K562 (cell line): ENCODE data around the gene TANC1. TPM values are rescaled to one million over a fixed set of nuclear protein-coding genes. Genes with fewer than 3 reads are reported as not detected.

Source experiments
- ATAC-seq: fragments of 200-7000 bp; cut with Tn5 transposase; 3 replicates; pipeline ENCODE4 v1.9.1; 2020; ENCODE audit warnings: moderate library complexity
- BruUV-seq: library from RNA; stranded (reverse); fragments of 400-500 nt; replicated peaks from 2 replicates; lab custom pipeline; 2021; lab: Mats Ljungman, UMichigan
- CTCF ChIA-PET: fragments of 300-600 bp; formaldehyde crosslinking; extraction: SDS; loops from one replicate; lab custom pipeline; 2021; ENCODE audit warnings: low intra/inter-chr PET ratio; lab: Yijun Ruan, JAX
- POLR2A ChIA-PET: fragments of 300-600, 350-650 bp; sonication (Branson Sonifier 250); formaldehyde crosslinking; extraction: SDS; loops from one replicate; lab custom pipeline; 2021; ENCODE audit warnings: antibody characterized with exemption, inconsistent platforms; lab: Yijun Ruan, JAX
- DNase-seq, 4 experiments: peaks; one replicate each; pipeline versions ENCODE4 v3.0.0 to v3.0.0-alpha.2; 2011 to 2018; ENCODE audit warnings: low spot score in 3 of 4, mixed read lengths in 3 of 4; ENCODE audit errors: extremely low read depth in 1 of 4
- FAIRE-seq: peaks from 2 replicates; lab custom pipeline; 2011; peaks lifted over from hg19 to GRCh38; lab: Jason Lieb, UNC
- H2AFZ ChIP-seq: 2 replicates; pipeline ENCODE4 v1.6.0; 2011; ENCODE audit warnings: low read depth, low read length, control low read depth, inconsistent platforms
- H3K27ac ChIP-seq: fragments of 200-600 bp; 3 replicates; pipeline ENCODE4 v1.8.0; 2011; ENCODE audit warnings: low read depth, mild to moderate bottlenecking, control low read depth, inconsistent platforms, low read length, moderate library complexity, mixed read lengths; ENCODE audit errors: extremely low read depth
- H3K27me3 ChIP-seq, 2 experiments: fragments of 300-600 bp in 1 of 2; 2 replicates in 1 of 2; 3 replicates in 1 of 2; pipeline versions ENCODE4 v1.6.0 to v1.8.0; 2011; ENCODE audit warnings: inconsistent platforms in 2 of 2, low read length in 2 of 2, mild to moderate bottlenecking in 1 of 2, mixed read lengths in 1 of 2, moderate library complexity in 1 of 2; ENCODE audit not compliant: control insufficient read depth in 2 of 2, insufficient read depth in 2 of 2
- H3K36me3 ChIP-seq: fragments of 300-600 bp; 3 replicates; pipeline ENCODE4 v1.8.0; 2011; ENCODE audit warnings: mild to moderate bottlenecking, low read length, inconsistent platforms; ENCODE audit not compliant: control insufficient read depth, insufficient read depth
- H3K4me1 ChIP-seq, 2 experiments: fragments of 200-600 bp in 1 of 2; replicated peaks in 1 of 2; 2 replicates in 1 of 2; 3 replicates in 1 of 2; pipeline versions ENCODE4 v1.5.1 to v1.8.0; 2011; ENCODE audit warnings: inconsistent platforms in 2 of 2, low read length in 2 of 2, mild to moderate bottlenecking in 1 of 2, mixed read lengths in 1 of 2, moderate library complexity in 1 of 2; ENCODE audit not compliant: control insufficient read depth in 2 of 2, insufficient read depth in 2 of 2
- H3K4me2 ChIP-seq: 2 replicates; pipeline ENCODE4 v1.6.1; 2011; ENCODE audit warnings: low read length, control low read depth, inconsistent platforms, mixed read lengths; ENCODE audit not compliant: insufficient read depth
- H3K4me3 ChIP-seq: fragments of 200-600 bp; sonication (generic), shearing (Covaris generic); 2 replicates; pipeline ENCODE4 v1.5.1; 2016; ENCODE audit warnings: control low read depth, inconsistent platforms
- H3K79me2 ChIP-seq: fragments of 200-600 bp; 3 replicates; pipeline ENCODE4 v1.8.0; 2011; ENCODE audit warnings: low read length, inconsistent platforms; ENCODE audit not compliant: control insufficient read depth, insufficient read depth
- H3K9ac ChIP-seq, 2 experiments: 2 replicates each; pipeline versions ENCODE4 v1.6.0 to v1.6.1; 2011; ENCODE audit warnings: low read depth in 2 of 2, low read length in 2 of 2, control low read depth in 1 of 2, inconsistent platforms in 1 of 2, mild to moderate bottlenecking in 1 of 2, mixed read lengths in 1 of 2; ENCODE audit not compliant: insufficient read depth in 1 of 2
- H3K9me1 ChIP-seq: one replicate; pipeline ENCODE4 v1.6.0; 2011; ENCODE audit warnings: inconsistent platforms, mild to moderate bottlenecking, low read length, moderate library complexity; ENCODE audit not compliant: control insufficient read depth, insufficient read depth
- H3K9me3 ChIP-seq: replicated peaks from 2 replicates; pipeline ENCODE4 v1.5.1; 2011; ENCODE audit warnings: low read depth, low read length, inconsistent platforms; ENCODE audit not compliant: control insufficient read depth, insufficient read depth
- H4K20me1 ChIP-seq: replicated peaks from 2 replicates; pipeline ENCODE4 v1.6.1; 2011; ENCODE audit warnings: low read length, inconsistent platforms, mixed read lengths; ENCODE audit not compliant: control insufficient read depth, insufficient read depth
- ADNP ChIP-seq: fragments of 200-800 bp; sonication (Bioruptor generic); IDR thresholded peaks from 2 replicates; pipeline ENCODE4 v1.6.1; 2016; ENCODE audit warnings: missing genetic modification characterization, missing compliant biosample characterization
- CBFA2T3 ChIP-seq: fragments of 450-650 bp; IDR thresholded peaks from 2 replicates; pipeline ENCODE4 v1.6.1; 2017
- CREBBP ChIP-seq: IDR thresholded peaks from one replicate; pipeline ENCODE4 v1.6.1; 2012; ENCODE audit warnings: low read depth, mild to moderate bottlenecking, control low read depth, inconsistent platforms, low read length
- DPF2 ChIP-seq: fragments of 450-650 bp; IDR thresholded peaks from 2 replicates; pipeline ENCODE4 v1.6.1; 2016
- NCOA6 ChIP-seq: fragments of 450-650 bp; IDR thresholded peaks from 2 replicates; pipeline ENCODE4 v1.6.1; 2017; ENCODE audit warnings: mild to moderate bottlenecking
- NFIC ChIP-seq: fragments of 450-650 bp; IDR thresholded peaks from 2 replicates; pipeline ENCODE4 v1.6.1; 2017; ENCODE audit warnings: mild to moderate bottlenecking, inconsistent platforms
- PHF8 ChIP-seq: fragments of 200-600 bp; sonication (generic); IDR thresholded peaks from 2 replicates; pipeline ENCODE4 v1.6.1; 2012; ENCODE audit warnings: mixed run types, mild to moderate bottlenecking, inconsistent platforms, low read length, moderate library complexity, borderline replicate concordance
- PTBP1 ChIP-seq: fragments of 200-400 bp; formaldehyde crosslinking; IDR thresholded peaks from 2 replicates; pipeline ENCODE4 v1.6.1; 2017; ENCODE audit warnings: low read depth, low read length
- SAFB ChIP-seq: fragments of 200-400 bp; formaldehyde crosslinking; IDR thresholded peaks from 2 replicates; pipeline ENCODE4 v1.6.1; 2017; ENCODE audit warnings: low read depth, low read length, borderline replicate concordance
- YBX1 ChIP-seq: fragments of 450-650 bp; IDR thresholded peaks from 2 replicates; pipeline ENCODE4 v1.7.1; 2016; ENCODE audit warnings: mild to moderate bottlenecking
- ZFP1 ChIP-seq: fragments of 450-650 bp; formaldehyde crosslinking; IDR thresholded peaks from 2 replicates; pipeline ENCODE4 v1.4.0; 2020; ENCODE audit warnings: mild to moderate bottlenecking, mixed read lengths
- WGBS: fragments of 100-300 bp; shearing (Covaris generic); methylation state at CpG from one replicate; pipeline ENCODE4 v1.1.6; 2016; ENCODE audit warnings: low coverage, mixed read lengths; ENCODE audit not compliant: insufficient coverage; ENCODE audit errors: missing lambda C conversion rate; 5-methylcytosine and 5-hydroxymethylcytosine counted together
- in situ Hi-C: fragments of 300-500 bp; cut with MboI; formaldehyde crosslinking; loops from 4 replicates; pipeline ENCODE4 v1.15.0; 2018; ENCODE audit warnings: inconsistent platforms, mixed read lengths
- intact Hi-C: fragments of 100-400 bp; cut with micrococcal nuclease; formaldehyde crosslinking; loops from 2 replicates; pipeline ENCODE4 v1.14.2; 2022
- polyA plus RNA-seq, 8 experiments: library from polyadenylated mRNA; depleted of rRNA in 4 of 8; stranded (reverse) in 5 of 8; unstranded in 3 of 8; fragments of >200 nt; fragmentation: Nextera tagmentation in 2 of 8; fragmentation: Illumina TruSeq in 1 of 8; extraction: Ambion mirVana in 2 of 8; extraction: Trizol in 1 of 8; gene quantifications; 2 replicates each; pipeline versions ENCODE4 v1.2.1 to v1.2.3, GENCODE V29; 2011 to 2014; ENCODE audit warnings: inconsistent platforms in 1 of 8, missing spikeins in 1 of 8
- total RNA-seq, 7 experiments: library from RNA; depleted of rRNA in 6 of 7; stranded (reverse); fragments of >200 nt in 6 of 7; fragmentation: Illumina TruSeq in 2 of 7; extraction: Trizol in 2 of 7; gene quantifications; 2 replicates each; pipeline versions ENCODE4 v1.2.1 to v1.2.3, GENCODE V29; 2011 to 2021; ENCODE audit warnings: low replicate concordance in 1 of 7
- TF ChIP-seq, protein P1 (sequence below): fragments of 250-450 bp; sonication (Bioruptor Pico); IDR thresholded peaks from 2 replicates; pipeline ENCODE4 v1.5.0; 2021; ENCODE audit warnings: mild to moderate bottlenecking, borderline replicate concordance
- TF ChIP-seq, protein P2 (sequence below): fragments of 450-650 bp; IDR thresholded peaks from 2 replicates; pipeline ENCODE4 v1.6.1; 2016; ENCODE audit warnings: antibody characterized with exemption
- TF ChIP-seq, protein P3 (sequence below): fragments of 150-350 bp; conservative IDR thresholded peaks from 2 replicates; pipeline ENCODE4 v1.6.1; 2014; ENCODE audit warnings: low read length

The TANC1 gene
- total and polyA plus RNA-seq, 9 of the 15 experiments (the other 6 are each of a cell fraction or from before 2014, with no cell fraction given), result under 0.01 to 0.20 (median 0.07) TPM; not detected in 1

DNA sequence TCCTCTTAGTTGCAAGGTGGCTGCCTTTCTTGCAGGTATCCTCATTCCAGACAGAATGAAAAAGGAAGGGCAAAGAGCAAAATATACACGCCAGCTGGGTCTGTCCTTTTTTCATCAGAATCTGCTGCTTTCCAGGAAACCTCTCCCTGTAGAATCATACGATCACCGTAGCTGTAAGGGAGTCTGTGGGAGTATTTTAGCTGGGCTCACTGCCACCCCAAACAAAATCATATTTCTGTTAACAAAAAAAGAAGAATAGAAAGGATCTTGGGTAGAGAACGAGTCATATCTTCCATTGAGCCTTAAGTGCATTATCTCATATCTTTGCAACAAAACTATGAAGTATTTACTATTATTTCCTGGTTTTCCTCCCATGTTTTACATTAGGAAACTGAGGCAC lies 15.0 kb upstream of the TANC1 start (continued):
- TF ChIP-seq ADNP (tag) (no peak), CREBBP (no peak)

DNA sequence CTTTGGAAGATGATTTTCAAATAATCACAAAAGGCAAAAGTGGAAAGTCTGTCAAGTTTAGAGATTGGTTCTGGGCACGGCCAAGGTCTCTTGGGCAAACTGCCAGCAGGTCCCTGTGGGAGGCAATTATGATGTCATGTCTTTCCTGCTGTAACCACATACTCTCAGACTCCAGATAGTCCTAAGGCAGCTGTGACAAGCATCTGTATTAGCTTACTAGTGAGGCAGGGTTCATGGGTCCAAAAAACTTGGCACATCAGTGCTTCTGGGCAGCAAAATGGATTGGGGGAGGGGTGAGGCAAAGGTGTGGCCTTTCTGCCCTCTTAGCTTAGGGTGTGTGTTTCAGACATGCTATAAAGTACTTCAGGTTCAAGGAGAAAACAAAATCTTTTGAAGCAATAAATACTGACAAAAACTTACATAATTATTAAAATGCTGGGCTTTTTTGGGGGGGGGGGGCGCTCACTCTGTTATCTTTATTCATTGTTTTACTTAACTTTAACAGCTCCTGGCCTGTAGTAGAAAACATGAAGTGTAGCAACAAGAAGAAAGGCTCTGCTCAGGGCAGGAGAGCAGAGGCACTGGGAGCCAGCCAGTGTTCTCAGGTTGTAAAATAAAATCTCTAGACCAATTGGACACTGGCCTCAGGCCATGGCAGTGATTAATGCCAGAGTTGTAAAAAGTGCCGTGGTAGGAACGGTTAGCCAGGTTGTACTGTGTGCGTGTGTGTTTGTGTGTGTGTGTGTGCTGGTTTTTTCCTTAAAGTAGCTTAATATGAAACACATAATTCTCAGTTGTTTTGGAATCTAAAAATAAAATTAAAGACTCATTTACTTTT lies 14.3 kb upstream of the TANC1 start:
- Histone ChIP-seq H3K27ac (no peak overlapping the region), H3K36me3 (no peaks in the 10 kb centered on the region), H2AFZ (no peak overlapping the region), H3K4me2 (no peak overlapping the region), H3K79me2 (no peaks in the 10 kb centered on the region), H4K20me1 (no peaks in the 10 kb centered on the region), H3K4me1 (no peaks in the 10 kb centered on the region; a peak in 1 of 5 replicates), H3K9me3 (no peaks in the 10 kb centered on the region), H3K9me1 (no peaks in the 10 kb centered on the region), H3K4me3 (no peak overlapping the region), H3K27me3 (peaks cover 2 to 11% of the 10 kb centered on the region in 2 experiments; a peak in 3 of 5 replicates), H3K9ac (no peak overlapping the region)
- ChIA-PET POLR2A (interaction anchor here (0.6 kb wide), 1 partner anchor 20 kb away, joined by 3 read pairs; no protein-coding TSS in a partner anchor), CTCF (no interaction called here)
- ATAC-seq (peak; percentile 35; the same call in 1 of the 3 replicates), DNase-seq (peak in 1 of 4 experiments; percentile 15), FAIRE-seq (no peak)
- in situ Hi-C loops, result no loop called here
- intact Hi-C loops, result no loop called here
- 1% methylated on average over 5 of the region's 5 CpGs for WGBS
- BruUV-seq, result no TSS peak
- no peak for TF ChIP-seq PTBP1
- TF ChIP-seq, protein P1, sequence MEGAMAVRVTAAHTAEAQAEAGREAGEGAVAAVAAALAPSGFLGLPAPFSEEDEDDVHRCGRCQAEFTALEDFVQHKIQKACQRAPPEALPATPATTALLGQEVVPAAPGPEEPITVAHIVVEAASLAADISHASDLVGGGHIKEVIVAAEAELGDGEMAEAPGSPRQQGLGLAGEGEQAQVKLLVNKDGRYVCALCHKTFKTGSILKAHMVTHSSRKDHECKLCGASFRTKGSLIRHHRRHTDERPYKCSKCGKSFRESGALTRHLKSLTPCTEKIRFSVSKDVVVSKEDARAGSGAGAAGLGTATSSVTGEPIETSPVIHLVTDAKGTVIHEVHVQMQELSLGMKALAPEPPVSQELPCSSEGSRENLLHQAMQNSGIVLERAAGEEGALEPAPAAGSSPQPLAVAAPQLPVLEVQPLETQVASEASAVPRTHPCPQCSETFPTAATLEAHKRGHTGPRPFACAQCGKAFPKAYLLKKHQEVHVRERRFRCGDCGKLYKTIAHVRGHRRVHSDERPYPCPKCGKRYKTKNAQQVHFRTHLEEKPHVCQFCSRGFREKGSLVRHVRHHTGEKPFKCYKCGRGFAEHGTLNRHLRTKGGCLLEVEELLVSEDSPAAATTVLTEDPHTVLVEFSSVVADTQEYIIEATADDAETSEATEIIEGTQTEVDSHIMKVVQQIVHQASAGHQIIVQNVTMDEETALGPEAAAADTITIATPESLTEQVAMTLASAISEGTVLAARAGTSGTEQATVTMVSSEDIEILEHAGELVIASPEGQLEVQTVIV (CRISPR knock-in tag), result no peak
- TF ChIP-seq DPF2, result no peak
- TF ChIP-seq, protein P2, sequence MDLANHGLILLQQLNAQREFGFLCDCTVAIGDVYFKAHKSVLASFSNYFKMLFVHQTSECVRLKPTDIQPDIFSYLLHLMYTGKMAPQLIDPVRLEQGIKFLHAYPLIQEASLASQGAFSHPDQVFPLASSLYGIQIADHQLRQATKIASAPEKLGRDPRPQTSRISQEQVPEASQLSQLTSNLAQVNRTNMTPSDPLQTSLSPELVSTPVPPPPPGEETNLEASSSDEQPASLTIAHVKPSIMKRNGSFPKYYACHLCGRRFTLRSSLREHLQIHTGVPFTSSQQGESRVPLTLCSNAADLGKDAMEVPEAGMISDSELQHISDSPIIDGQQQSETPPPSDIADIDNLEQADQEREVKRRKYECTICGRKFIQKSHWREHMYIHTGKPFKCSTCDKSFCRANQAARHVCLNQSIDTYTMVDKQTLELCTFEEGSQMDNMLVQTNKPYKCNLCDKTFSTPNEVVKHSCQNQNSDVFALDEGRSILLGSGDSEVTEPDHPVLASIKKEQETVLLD, result no peak
- no peak for TF ChIP-seq YBX1
- TF ChIP-seq, protein P3, sequence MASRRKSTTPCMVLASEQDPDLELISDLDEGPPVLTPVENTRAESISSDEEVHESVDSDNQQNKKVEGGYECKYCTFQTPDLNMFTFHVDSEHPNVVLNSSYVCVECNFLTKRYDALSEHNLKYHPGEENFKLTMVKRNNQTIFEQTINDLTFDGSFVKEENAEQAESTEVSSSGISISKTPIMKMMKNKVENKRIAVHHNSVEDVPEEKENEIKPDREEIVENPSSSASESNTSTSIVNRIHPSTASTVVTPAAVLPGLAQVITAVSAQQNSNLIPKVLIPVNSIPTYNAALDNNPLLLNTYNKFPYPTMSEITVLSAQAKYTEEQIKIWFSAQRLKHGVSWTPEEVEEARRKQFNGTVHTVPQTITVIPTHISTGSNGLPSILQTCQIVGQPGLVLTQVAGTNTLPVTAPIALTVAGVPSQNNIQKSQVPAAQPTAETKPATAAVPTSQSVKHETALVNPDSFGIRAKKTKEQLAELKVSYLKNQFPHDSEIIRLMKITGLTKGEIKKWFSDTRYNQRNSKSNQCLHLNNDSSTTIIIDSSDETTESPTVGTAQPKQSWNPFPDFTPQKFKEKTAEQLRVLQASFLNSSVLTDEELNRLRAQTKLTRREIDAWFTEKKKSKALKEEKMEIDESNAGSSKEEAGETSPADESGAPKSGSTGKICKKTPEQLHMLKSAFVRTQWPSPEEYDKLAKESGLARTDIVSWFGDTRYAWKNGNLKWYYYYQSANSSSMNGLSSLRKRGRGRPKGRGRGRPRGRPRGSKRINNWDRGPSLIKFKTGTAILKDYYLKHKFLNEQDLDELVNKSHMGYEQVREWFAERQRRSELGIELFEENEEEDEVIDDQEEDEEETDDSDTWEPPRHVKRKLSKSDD, result no peak
- peak; percentile 79 for TF ChIP-seq NFIC
- no peak for TF ChIP-seq ZFP1
- no peak for TF ChIP-seq PHF8
- no peak for TF ChIP-seq CBFA2T3
- no peak for TF ChIP-seq SAFB
- no peak for TF ChIP-seq NCOA6
